ENCODE data around the gene PPP1CC. TPM values are rescaled to one million over a fixed set of nuclear protein-coding genes. Genes with fewer than 3 reads are reported as not detected.
"Not testable (repeated sequence)": the region's sequence is repeated elsewhere in the genome, so short reads cannot be mapped to it uniquely, and the experiment has no call there.

PPP1CC gene
- total RNA-seq, 1 experiment from 2014 or later: 213 TPM

- Mint-ChIP-seq H3K27ac (ENCODE audit: unreplicated experiment) (no peak overlapping the region), H3K9me3 (ENCODE audit: low read depth, unreplicated experiment) (no peaks in the 10 kb centered on the region), H3K27me3 (ENCODE audit: unreplicated experiment) (no peaks in the 10 kb centered on the region), H3K4me1 (ENCODE audit: low read depth, unreplicated experiment) (peaks cover 47% of the 10 kb centered on the region), H3K36me3 (ENCODE audit: insufficient read depth, unreplicated experiment) (peaks cover 57% of the 10 kb centered on the region), H3K4me3 (ENCODE audit: low read depth, unreplicated experiment) (no peak overlapping the region)
- TF ChIP-seq CTCF (IDR thresholded peaks at IDR 0.05; ENCODE audit: unreplicated experiment): no peak
- CTCF ChIA-PET: interaction anchor here (0.6 kb wide), 1 partner anchor 69 kb away, joined by 6 read pairs; no protein-coding TSS in a partner anchor
- no peak for DNase-seq
- no TSS peak for BruUV-seq (replicated peaks)
- intact Hi-C loops (cut with micrococcal nuclease; ENCODE audit: unreplicated experiment): no loop called here
Observed at GRCh38 chr12:110737532-110737931, 5.2 kb downstream of the PPP1CC start.

GRCh38 chr12:110737016-110737415, 5.7 kb downstream of the PPP1CC start:
- H3K27ac Mint-ChIP-seq (ENCODE audit: unreplicated experiment); intact Hi-C loops (cut with micrococcal nuclease; ENCODE audit: unreplicated experiment); H3K4me3 Mint-ChIP-seq (ENCODE audit: low read depth, unreplicated experiment); H3K27me3 Mint-ChIP-seq (ENCODE audit: unreplicated experiment); H3K9me3 Mint-ChIP-seq (ENCODE audit: low read depth, unreplicated experiment); BruUV-seq (replicated peaks); DNase-seq: not testable (repeated sequence)
- Mint-ChIP-seq H3K4me1 (ENCODE audit: low read depth, unreplicated experiment) (peaks cover 52% of the 10 kb centered on the region), H3K36me3 (ENCODE audit: insufficient read depth, unreplicated experiment) (peaks cover 56% of the 10 kb centered on the region)
- CTCF ChIA-PET: interaction anchor here (0.6 kb wide), 1 partner anchor 361 kb away, joined by 3 read pairs; no protein-coding TSS in a partner anchor

- CTCF ChIA-PET: interaction anchor here (1.1 to 1.2 kb wide), 3 partner anchors 26 to 221 kb away, joined by 3 to 5 read pairs (median 4); no protein-coding TSS in a partner anchor
- Mint-ChIP-seq H3K4me1 (ENCODE audit: low read depth, unreplicated experiment) (peaks cover 43% of the 10 kb centered on the region), H3K36me3 (ENCODE audit: insufficient read depth, unreplicated experiment) (peaks cover 62% of the 10 kb centered on the region), H3K4me3 (ENCODE audit: low read depth, unreplicated experiment) (peak overlapping the region; percentile 13), H3K9me3 (ENCODE audit: low read depth, unreplicated experiment) (no peaks in the 10 kb centered on the region), H3K27me3 (ENCODE audit: unreplicated experiment) (no peaks in the 10 kb centered on the region), H3K27ac (ENCODE audit: unreplicated experiment) (no peak overlapping the region)
- no peak for TF ChIP-seq CTCF (IDR thresholded peaks at IDR 0.05; ENCODE audit: unreplicated experiment)
- BruUV-seq (replicated peaks): no TSS peak
- intact Hi-C loops (cut with micrococcal nuclease; ENCODE audit: unreplicated experiment): loop anchor here (5.0 kb wide), 1 partner anchor 78 kb away; no protein-coding TSS in a partner anchor
- DNase-seq: no peak
Observed at GRCh38 chr12:110733900-110734299, 8.8 kb downstream of the PPP1CC start.

- DNase-seq: peak; percentile 30
- Mint-ChIP-seq H3K4me1 (ENCODE audit: low read depth, unreplicated experiment) (peaks cover 36% of the 10 kb centered on the region), H3K27me3 (ENCODE audit: unreplicated experiment) (no peaks in the 10 kb centered on the region), H3K4me3 (ENCODE audit: low read depth, unreplicated experiment) (peak overlapping the region; percentile 13), H3K36me3 (ENCODE audit: insufficient read depth, unreplicated experiment) (peaks cover 62% of the 10 kb centered on the region), H3K9me3 (ENCODE audit: low read depth, unreplicated experiment) (no peaks in the 10 kb centered on the region), H3K27ac (ENCODE audit: unreplicated experiment) (no peak overlapping the region)
- intact Hi-C loops (cut with micrococcal nuclease; ENCODE audit: unreplicated experiment): loop anchor here (5.0 kb wide), 1 partner anchor 79 kb away; no protein-coding TSS in a partner anchor
- BruUV-seq (replicated peaks): no TSS peak
- no peak for TF ChIP-seq CTCF (IDR thresholded peaks at IDR 0.05; ENCODE audit: unreplicated experiment)
- CTCF ChIA-PET: interaction anchor here (0.5 to 1.2 kb wide), 8 partner anchors 11 to 283 kb away, joined by 3 to 5 read pairs (median 4); partner anchors contain the start of gene ARPC3
Observed at GRCh38 chr12:110733089-110733715, 9.5 kb downstream of the PPP1CC start.

- Mint-ChIP-seq H3K27ac (ENCODE audit: unreplicated experiment) (no peak overlapping the region), H3K27me3 (ENCODE audit: unreplicated experiment) (no peaks in the 10 kb centered on the region), H3K4me1 (ENCODE audit: low read depth, unreplicated experiment) (peaks cover 30% of the 10 kb centered on the region), H3K36me3 (ENCODE audit: insufficient read depth, unreplicated experiment) (peaks cover 66% of the 10 kb centered on the region), H3K9me3 (ENCODE audit: low read depth, unreplicated experiment) (no peaks in the 10 kb centered on the region), H3K4me3 (ENCODE audit: low read depth, unreplicated experiment) (no peak overlapping the region)
- no peak for DNase-seq
- CTCF ChIA-PET: interaction anchor here (0.5 to 1.2 kb wide), 7 partner anchors 12 to 283 kb away, joined by 3 to 5 read pairs (median 4); partner anchors contain the start of gene ARPC3
- BruUV-seq (replicated peaks): no TSS peak
- no peak for TF ChIP-seq CTCF (IDR thresholded peaks at IDR 0.05; ENCODE audit: unreplicated experiment)
- intact Hi-C loops (cut with micrococcal nuclease; ENCODE audit: unreplicated experiment): loop anchor here (5.0 kb wide), 1 partner anchor 80 kb away; no protein-coding TSS in a partner anchor
Observed at GRCh38 chr12:110732572-110732971, 10.1 kb downstream of the PPP1CC start.

All from Calu3 (cell line).